Calu3 (cell line): ENCODE results near the gene PTPN23. TPM values are rescaled to one million over a fixed set of nuclear protein-coding genes. Genes with fewer than 3 reads are reported as not detected.

Experiments used
- BruUV-seq: library from RNA; stranded (reverse); fragments of 400-500 nt; replicated peaks from 2 replicates; lab custom pipeline; 2021; lab: Mats Ljungman, UMichigan
- CTCF ChIA-PET: fragments of 300-600 bp; sonication (Branson Sonifier 250); formaldehyde crosslinking; loops from one replicate; lab custom pipeline; 2022; ENCODE audit warnings: antibody characterized with exemption; lab: Charles Lee
- DNase-seq: peaks from one replicate; pipeline ENCODE4 v3.0.0; 2022
- H3K27ac Mint-ChIP-seq: one replicate; pipeline ENCODE4 v1.8.0; 2022; ENCODE audit warnings: mixed read lengths; ENCODE audit not compliant: unreplicated experiment
- H3K27me3 Mint-ChIP-seq: one replicate; pipeline ENCODE4 v1.8.0; 2022; ENCODE audit warnings: mixed read lengths; ENCODE audit not compliant: unreplicated experiment
- H3K36me3 Mint-ChIP-seq: one replicate; pipeline ENCODE4 v1.8.0; 2022; ENCODE audit warnings: mild to moderate bottlenecking, moderate library complexity, mixed read lengths; ENCODE audit not compliant: insufficient read depth, unreplicated experiment
- H3K4me1 Mint-ChIP-seq: one replicate; pipeline ENCODE4 v1.8.0; 2022; ENCODE audit warnings: mild to moderate bottlenecking, low read depth, mixed read lengths; ENCODE audit not compliant: unreplicated experiment
- H3K4me3 Mint-ChIP-seq: one replicate; pipeline ENCODE4 v1.8.0; 2022; ENCODE audit warnings: mild to moderate bottlenecking, low read depth, moderate library complexity, mixed read lengths; ENCODE audit not compliant: unreplicated experiment
- H3K9me3 Mint-ChIP-seq: one replicate; pipeline ENCODE4 v1.8.0; 2022; ENCODE audit warnings: low read depth, mixed read lengths; ENCODE audit not compliant: unreplicated experiment
- CTCF ChIP-seq: fragments of 200-600 bp; IDR thresholded peaks from one replicate; pipeline ENCODE4 v1.8.0; 2022; ENCODE audit warnings: antibody characterized with exemption; ENCODE audit not compliant: unreplicated experiment
- intact Hi-C: fragments of 100-400 bp; cut with micrococcal nuclease; formaldehyde crosslinking; loops from one replicate; pipeline ENCODE4 v1.10.0; 2022; ENCODE audit not compliant: unreplicated experiment
- total RNA-seq: library from RNA; stranded (reverse); gene quantifications from 2 replicates; pipeline ENCODE4 v1.2.3, GENCODE V29; 2022

PTPN23 gene
- total RNA-seq, 1 experiment from 2014 or later, result 57.6 TPM

- DNase-seq, result no peak
- BruUV-seq, result no TSS peak
- H3K4me1 Mint-ChIP-seq, result no peaks in the 10 kb centered on the region
- no peaks in the 10 kb centered on the region for H3K9me3 Mint-ChIP-seq
- intact Hi-C loops, result no loop called here
- CTCF ChIA-PET, result no interaction called here
- H3K27ac Mint-ChIP-seq, result no peak overlapping the region
- no peaks in the 10 kb centered on the region for H3K27me3 Mint-ChIP-seq
- peaks cover 40% of the 10 kb centered on the region for H3K36me3 Mint-ChIP-seq
- H3K4me3 Mint-ChIP-seq, result no peak overlapping the region
- TF ChIP-seq CTCF, result no peak
Measured at GRCh38 chr3:47407237-47407636, 26.4 kb downstream of the PTPN23 start.

- Mint-ChIP-seq H3K27ac (no peak overlapping the region), H3K36me3 (peaks cover 39% of the 10 kb centered on the region), H3K27me3 (no peaks in the 10 kb centered on the region), H3K4me1 (no peaks in the 10 kb centered on the region), H3K9me3 (no peaks in the 10 kb centered on the region), H3K4me3 (no peak overlapping the region)
- CTCF ChIA-PET, result no interaction called here
- no TSS peak for BruUV-seq
- no peak for TF ChIP-seq CTCF
- intact Hi-C loops, result no loop called here
- no peak for DNase-seq
Measured at GRCh38 chr3:47407896-47408838, 27.3 kb downstream of the PTPN23 start.

- Mint-ChIP-seq H3K9me3 (no peaks in the 10 kb centered on the region), H3K4me1 (no peaks in the 10 kb centered on the region), H3K27ac (no peak overlapping the region), H3K4me3 (no peak overlapping the region), H3K27me3 (no peaks in the 10 kb centered on the region), H3K36me3 (peaks cover 38% of the 10 kb centered on the region)
- intact Hi-C loops, result no loop called here
- CTCF ChIA-PET, result no interaction called here
- BruUV-seq, result no TSS peak
- TF ChIP-seq CTCF, result no peak
- DNase-seq, result no peak
Measured at GRCh38 chr3:47408839-47409229, 28.0 kb downstream of the PTPN23 start.

- Mint-ChIP-seq H3K9me3 (no peaks in the 10 kb centered on the region), H3K4me3 (no peak overlapping the region), H3K4me1 (no peaks in the 10 kb centered on the region), H3K27ac (no peak overlapping the region), H3K27me3 (no peaks in the 10 kb centered on the region), H3K36me3 (peaks cover 43% of the 10 kb centered on the region)
- DNase-seq, result no peak
- no peak for TF ChIP-seq CTCF
- CTCF ChIA-PET, result no interaction called here
- BruUV-seq, result no TSS peak
- intact Hi-C loops, result no loop called here
Measured at GRCh38 chr3:47409284-47409683, 28.5 kb downstream of the PTPN23 start.
